Measurements from ENCODE around the gene MYPOP. TPM values are rescaled to one million over a fixed set of nuclear protein-coding genes. Genes with fewer than 3 reads are reported as not detected.

MYPOP gene
- total and polyA plus RNA-seq, 2 of the 13 experiments (the other 11 are each of a cell fraction or from before 2014, with no cell fraction given): 2.3 to 2.7 TPM

DNA sequence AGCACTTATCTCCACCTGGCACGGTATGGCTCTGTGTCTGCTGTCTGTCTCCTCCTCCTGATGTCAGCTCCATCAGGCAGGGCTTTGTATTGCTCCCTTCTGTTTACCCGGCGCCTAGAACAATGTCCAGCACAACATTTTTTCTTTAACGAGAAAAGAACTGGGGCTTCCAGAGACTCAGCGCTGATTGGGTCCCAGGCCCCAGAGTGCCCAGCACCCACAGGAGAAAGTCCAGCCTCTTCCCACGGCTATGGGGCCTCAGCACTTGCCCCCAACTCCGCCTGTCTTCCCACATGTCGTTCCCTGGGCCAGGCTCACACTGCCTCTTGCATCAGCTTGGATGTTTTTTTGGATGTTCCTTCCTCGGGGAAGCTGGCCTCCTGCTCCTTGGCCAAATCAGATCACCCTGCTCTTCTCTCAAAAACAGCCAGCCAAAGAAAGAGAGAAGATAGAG is 6.9 kb downstream of the MYPOP start (continued):
- TF ChIP-seq SRSF1 (optimal IDR thresholded peaks at IDR 0.05; ENCODE audit: low read depth, low read length): no peak
- TF ChIP-seq, protein P1, sequence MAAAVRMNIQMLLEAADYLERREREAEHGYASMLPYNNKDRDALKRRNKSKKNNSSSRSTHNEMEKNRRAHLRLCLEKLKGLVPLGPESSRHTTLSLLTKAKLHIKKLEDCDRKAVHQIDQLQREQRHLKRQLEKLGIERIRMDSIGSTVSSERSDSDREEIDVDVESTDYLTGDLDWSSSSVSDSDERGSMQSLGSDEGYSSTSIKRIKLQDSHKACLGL (CRISPR knock-in tag; IDR thresholded peaks at IDR 0.05): 0 out of 2 replicates have a peak, but pooled peaks have one; percentile 1
- peak; percentile 31; the same call in 1 of the 2 replicates for TF ChIP-seq FOXK1 (CRISPR knock-in tag; IDR thresholded peaks at IDR 0.05; ENCODE audit: borderline replicate concordance, low read depth)
- 0 out of 2 replicates have a peak, but pooled peaks have one; percentile 26 for TF ChIP-seq ZNF264 (CRISPR knock-in tag; IDR thresholded peaks at IDR 0.05)
- TF ChIP-seq, protein P2, sequence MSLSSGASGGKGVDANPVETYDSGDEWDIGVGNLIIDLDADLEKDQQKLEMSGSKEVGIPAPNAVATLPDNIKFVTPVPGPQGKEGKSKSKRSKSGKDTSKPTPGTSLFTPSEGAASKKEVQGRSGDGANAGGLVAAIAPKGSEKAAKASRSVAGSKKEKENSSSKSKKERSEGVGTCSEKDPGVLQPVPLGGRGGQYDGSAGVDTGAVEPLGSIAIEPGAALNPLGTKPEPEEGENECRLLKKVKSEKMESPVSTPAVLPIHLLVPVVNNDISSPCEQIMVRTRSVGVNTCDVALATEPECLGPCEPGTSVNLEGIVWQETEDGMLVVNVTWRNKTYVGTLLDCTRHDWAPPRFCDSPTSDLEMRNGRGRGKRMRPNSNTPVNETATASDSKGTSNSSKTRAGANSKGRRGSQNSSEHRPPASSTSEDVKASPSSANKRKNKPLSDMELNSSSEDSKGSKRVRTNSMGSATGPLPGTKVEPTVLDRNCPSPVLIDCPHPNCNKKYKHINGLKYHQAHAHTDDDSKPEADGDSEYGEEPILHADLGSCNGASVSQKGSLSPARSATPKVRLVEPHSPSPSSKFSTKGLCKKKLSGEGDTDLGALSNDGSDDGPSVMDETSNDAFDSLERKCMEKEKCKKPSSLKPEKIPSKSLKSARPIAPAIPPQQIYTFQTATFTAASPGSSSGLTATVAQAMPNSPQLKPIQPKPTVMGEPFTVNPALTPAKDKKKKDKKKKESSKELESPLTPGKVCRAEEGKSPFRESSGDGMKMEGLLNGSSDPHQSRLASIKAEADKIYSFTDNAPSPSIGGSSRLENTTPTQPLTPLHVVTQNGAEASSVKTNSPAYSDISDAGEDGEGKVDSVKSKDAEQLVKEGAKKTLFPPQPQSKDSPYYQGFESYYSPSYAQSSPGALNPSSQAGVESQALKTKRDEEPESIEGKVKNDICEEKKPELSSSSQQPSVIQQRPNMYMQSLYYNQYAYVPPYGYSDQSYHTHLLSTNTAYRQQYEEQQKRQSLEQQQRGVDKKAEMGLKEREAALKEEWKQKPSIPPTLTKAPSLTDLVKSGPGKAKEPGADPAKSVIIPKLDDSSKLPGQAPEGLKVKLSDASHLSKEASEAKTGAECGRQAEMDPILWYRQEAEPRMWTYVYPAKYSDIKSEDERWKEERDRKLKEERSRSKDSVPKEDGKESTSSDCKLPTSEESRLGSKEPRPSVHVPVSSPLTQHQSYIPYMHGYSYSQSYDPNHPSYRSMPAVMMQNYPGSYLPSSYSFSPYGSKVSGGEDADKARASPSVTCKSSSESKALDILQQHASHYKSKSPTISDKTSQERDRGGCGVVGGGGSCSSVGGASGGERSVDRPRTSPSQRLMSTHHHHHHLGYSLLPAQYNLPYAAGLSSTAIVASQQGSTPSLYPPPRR (CRISPR knock-in tag; IDR thresholded peaks at IDR 0.05; ENCODE audit: borderline replicate concordance): peak; percentile 62; the same call in 1 of the 2 replicates
- TF ChIP-seq TEAD3 (CRISPR knock-in tag; optimal IDR thresholded peaks at IDR 0.05; ENCODE audit: borderline replicate concordance): peak; percentile 4
- TF ChIP-seq, protein P3, sequence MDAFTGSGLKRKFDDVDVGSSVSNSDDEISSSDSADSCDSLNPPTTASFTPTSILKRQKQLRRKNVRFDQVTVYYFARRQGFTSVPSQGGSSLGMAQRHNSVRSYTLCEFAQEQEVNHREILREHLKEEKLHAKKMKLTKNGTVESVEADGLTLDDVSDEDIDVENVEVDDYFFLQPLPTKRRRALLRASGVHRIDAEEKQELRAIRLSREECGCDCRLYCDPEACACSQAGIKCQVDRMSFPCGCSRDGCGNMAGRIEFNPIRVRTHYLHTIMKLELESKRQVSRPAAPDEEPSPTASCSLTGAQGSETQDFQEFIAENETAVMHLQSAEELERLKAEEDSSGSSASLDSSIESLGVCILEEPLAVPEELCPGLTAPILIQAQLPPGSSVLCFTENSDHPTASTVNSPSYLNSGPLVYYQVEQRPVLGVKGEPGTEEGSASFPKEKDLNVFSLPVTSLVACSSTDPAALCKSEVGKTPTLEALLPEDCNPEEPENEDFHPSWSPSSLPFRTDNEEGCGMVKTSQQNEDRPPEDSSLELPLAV (CRISPR knock-in tag; conservative IDR thresholded peaks at IDR 0.05; ENCODE audit: low read depth): no peak
- TF ChIP-seq RCOR2 (CRISPR knock-in tag; IDR thresholded peaks at IDR 0.05): peak; percentile 49
- TF ChIP-seq ZNF644 (CRISPR knock-in tag; IDR thresholded peaks at IDR 0.05; ENCODE audit: low read depth): 0 out of 2 replicates have a peak, but pooled peaks have one; percentile 34
- TF ChIP-seq ZNF317 (CRISPR knock-in tag; IDR thresholded peaks at IDR 0.05): peak; percentile 99
- peak; percentile 25; the same call in 1 of the 2 replicates for TF ChIP-seq REPIN1 (CRISPR knock-in tag; IDR thresholded peaks at IDR 0.05; ENCODE audit: borderline replicate concordance, low read depth)
- TF ChIP-seq ISL2 (CRISPR knock-in tag; IDR thresholded peaks at IDR 0.05): peak; percentile 77; the same call in 1 of the 2 replicates
- no peak for TF ChIP-seq YY1 (IDR thresholded peaks at IDR 0.05; ENCODE audit: insufficient read depth, insufficient replicate concordance, low read depth, low read length)
- TF ChIP-seq RXRB (CRISPR knock-in tag; IDR thresholded peaks at IDR 0.05; ENCODE audit: borderline replicate concordance): 0 out of 2 replicates have a peak, but pooled peaks have one; percentile 38
- TF ChIP-seq KDM3A (CRISPR knock-in tag; IDR thresholded peaks at IDR 0.05; ENCODE audit: low read depth): no peak
- TF ChIP-seq CREM (IDR thresholded peaks at IDR 0.05): peak; percentile 47; the same call in 1 of the 2 replicates
- TF ChIP-seq CREM (CRISPR knock-in tag; IDR thresholded peaks at IDR 0.05): no peak
- TF ChIP-seq KDM4B (CRISPR knock-in tag; IDR thresholded peaks at IDR 0.05): 0 out of 2 replicates have a peak, but pooled peaks have one; percentile 61
- no peak for TF ChIP-seq ZNF746 (CRISPR knock-in tag; IDR thresholded peaks at IDR 0.05)
- peak; percentile 26; the same call in 1 of the 3 replicates for TF ChIP-seq MXI1 (IDR thresholded peaks at IDR 0.05; ENCODE audit: borderline replicate concordance, low read depth, low read length)
- TF ChIP-seq, protein P4, sequence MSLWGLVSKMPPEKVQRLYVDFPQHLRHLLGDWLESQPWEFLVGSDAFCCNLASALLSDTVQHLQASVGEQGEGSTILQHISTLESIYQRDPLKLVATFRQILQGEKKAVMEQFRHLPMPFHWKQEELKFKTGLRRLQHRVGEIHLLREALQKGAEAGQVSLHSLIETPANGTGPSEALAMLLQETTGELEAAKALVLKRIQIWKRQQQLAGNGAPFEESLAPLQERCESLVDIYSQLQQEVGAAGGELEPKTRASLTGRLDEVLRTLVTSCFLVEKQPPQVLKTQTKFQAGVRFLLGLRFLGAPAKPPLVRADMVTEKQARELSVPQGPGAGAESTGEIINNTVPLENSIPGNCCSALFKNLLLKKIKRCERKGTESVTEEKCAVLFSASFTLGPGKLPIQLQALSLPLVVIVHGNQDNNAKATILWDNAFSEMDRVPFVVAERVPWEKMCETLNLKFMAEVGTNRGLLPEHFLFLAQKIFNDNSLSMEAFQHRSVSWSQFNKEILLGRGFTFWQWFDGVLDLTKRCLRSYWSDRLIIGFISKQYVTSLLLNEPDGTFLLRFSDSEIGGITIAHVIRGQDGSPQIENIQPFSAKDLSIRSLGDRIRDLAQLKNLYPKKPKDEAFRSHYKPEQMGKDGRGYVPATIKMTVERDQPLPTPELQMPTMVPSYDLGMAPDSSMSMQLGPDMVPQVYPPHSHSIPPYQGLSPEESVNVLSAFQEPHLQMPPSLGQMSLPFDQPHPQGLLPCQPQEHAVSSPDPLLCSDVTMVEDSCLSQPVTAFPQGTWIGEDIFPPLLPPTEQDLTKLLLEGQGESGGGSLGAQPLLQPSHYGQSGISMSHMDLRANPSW (CRISPR knock-in tag; IDR thresholded peaks at IDR 0.05; ENCODE audit: borderline replicate concordance): no peak
- 0 out of 2 replicates have a peak, but pooled peaks have one; percentile 27 for TF ChIP-seq ZBTB7B (CRISPR knock-in tag; IDR thresholded peaks at IDR 0.05)
